Heart left ventricle (tissue), 16 donors: ENCODE results near the gene SCUBE3. TPM values are rescaled to one million over a fixed set of nuclear protein-coding genes. Genes with fewer than 3 reads are reported as not detected.

Experiments used
- ATAC-seq, 4 donors: fragments of 200-7000 bp; cut with Tn5 transposase; one replicate each; pipeline ENCODE4 v1.9.1; 2020 to 2022; ENCODE audit warnings: moderate library complexity in 4 of 4, mild to moderate bottlenecking in 3 of 4, moderate number of reproducible peaks in 1 of 4
- DNase-seq, 5 donors: peaks; one replicate each; pipeline ENCODE4 v3.0.0-alpha.2; 2020
- H3K27ac ChIP-seq, 12 donors: fragments of 200-600 bp; sonication (generic) in 4 of 12; one replicate each; pipeline versions ENCODE4 v1.5.0 to v1.8.0; 2016 to 2022; ENCODE audit warnings: mild to moderate bottlenecking in 2 of 12
- H3K27me3 ChIP-seq, 9 donors: fragments of 200-600 bp; sonication (generic) in 2 of 9; one replicate each; pipeline versions ENCODE4 v1.5.1 to v1.8.0; 2016 to 2022; ENCODE audit warnings: mild to moderate bottlenecking in 3 of 9
- H3K36me3 ChIP-seq, 9 donors: fragments of 200-600 bp; sonication (generic) in 2 of 9; one replicate each; pipeline versions ENCODE4 v1.5.0 to v1.8.0; 2018 to 2022; ENCODE audit warnings: mild to moderate bottlenecking in 2 of 9
- H3K4me1 ChIP-seq, 12 donors: fragments of 200-600 bp; sonication (generic) in 4 of 12; one replicate each; pipeline versions ENCODE4 v1.5.0 to v1.8.0; 2016 to 2022; ENCODE audit warnings: mild to moderate bottlenecking in 3 of 12
- H3K4me3 ChIP-seq, 12 donors: fragments of 200-600 bp; sonication (generic) in 4 of 12; one replicate each; pipeline versions ENCODE4 v1.5.0 to v1.8.0; 2017 to 2022; ENCODE audit warnings: mild to moderate bottlenecking in 9 of 12, moderate library complexity in 4 of 12
- H3K9me3 ChIP-seq, 12 donors: fragments of 200-600 bp; sonication (generic) in 4 of 12; one replicate each; pipeline versions ENCODE4 v1.5.0 to v1.8.0; 2016 to 2022; ENCODE audit warnings: mild to moderate bottlenecking in 1 of 12
- CTCF ChIP-seq, 12 donors: fragments of 200-600 bp; sonication (generic) in 4 of 12; IDR thresholded peaks; one replicate each; pipeline versions ENCODE4 v1.5.0 to v1.8.0; 2018 to 2022; ENCODE audit warnings: antibody characterized with exemption in 12 of 12, mild to moderate bottlenecking in 5 of 12
- POLR2A ChIP-seq, 2 donors: fragments of 450-650 bp; IDR thresholded peaks; one replicate each; pipeline ENCODE4 v1.6.1; 2017; ENCODE audit warnings: antibody characterized with exemption in 2 of 2, mild to moderate bottlenecking in 2 of 2, moderate library complexity in 2 of 2
- WGBS, 4 donors: extraction: QIAGEN DNeasy Blood & Tissue Kit in 2 of 4; methylation state at CpG; one replicate each; pipeline versions ENCODE4 v1.1.5 to v1.1.7; 2013 to 2018; 5-methylcytosine and 5-hydroxymethylcytosine counted together
- intact Hi-C, 10 donors: fragments of 100-400 bp; cut with DNase I; formaldehyde crosslinking; loops; one replicate each; pipeline versions ENCODE4 v1.11.1 to v1.14.2; 2022
- polyA plus RNA-seq, 2 donors: library from polyadenylated mRNA; stranded (reverse); fragments of 200-250 nt; gene quantifications; one replicate each; pipeline ENCODE4 v1.2.3, GENCODE V29; 2013
- total RNA-seq, 9 donors: library from RNA; depleted of rRNA in 2 of 9; stranded (reverse); fragments of >200 nt in 2 of 9; fragmentation: NEBNext Ultra II Directional in 3 of 9; extraction: Animal tissue kit (Norgen Biotek cat#: 25700) in 3 of 9; gene quantifications; one replicate each; pipeline versions ENCODE4 v1.1.0 to v1.2.4, GENCODE V29; 2016 to 2023
- donor health status: ischemic (EF 13 %, LVEDD 7.1; RV severe dilation, severe dysfunction).
- donor health status: healthy with polysubstance abuse.
- donor health status: DM: no; HTN: yes; CAD: no.
- donor health status: DM: no; HTN: no; CAD: no.
- donor health status: ischemic (EF 25% LVEDD 6.9; RV normal size, moderate dysfunction).
- donor health status: ischemic (EF 25% LVEDD 5.7; RV mildly dilated, moderate dysfunction).
- donor health status: healthy.
- donor health status: DM: yes; HTN: yes; CAD: no.
- donor health status: ischemic (EF 35%, LVEDD 5.7; RV mildly dilated, moderate dysfunction).
- donor health status: nonischemic (EF 11% LVEDD 7.7; RV severe dilation, severe dysfunction).
- donor health status: DM: yes; HTN: yes; CAD: no.
- donor health status: PGD.
- donor health status: ischemic (EF 29% LVEDD 5.4; RV normal size, mild dysfunction).
- donor health status: nonischemic (EF 23%, LVEDD 6.1; RV moderate dilation, normal function).

Gene SCUBE3
- total and polyA plus RNA-seq, 11 donors: 0.61 to 18.7 (median 4.3) TPM

DNA sequence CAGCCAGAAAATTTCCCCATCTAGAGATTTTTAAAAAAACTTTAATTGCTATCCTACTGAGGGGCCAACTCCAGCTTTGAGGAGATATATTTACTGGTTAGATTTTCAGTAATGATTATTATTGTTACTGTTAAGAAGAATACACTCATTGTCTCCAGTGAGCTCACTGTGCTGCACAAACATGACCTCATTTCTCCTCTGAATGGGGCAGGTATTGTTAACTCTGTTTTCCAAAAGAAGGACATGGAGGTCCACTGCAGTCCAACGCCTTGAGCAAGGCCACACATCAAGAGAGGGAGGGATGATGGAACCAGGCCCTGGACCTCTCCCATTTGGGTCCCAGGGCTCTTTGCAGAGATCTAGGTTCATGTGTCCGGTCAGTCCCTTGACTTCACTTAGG lies 13.9 kb upstream of the SCUBE3 start:
- Histone ChIP-seq H3K36me3 (no peaks in the 10 kb centered on the region), H3K4me3 (no peak overlapping the region), H3K27ac (no peak overlapping the region), H3K4me1 (peaks cover 0 to 25% (median 4%) of the 10 kb centered on the region in 12 donors), H3K9me3 (peaks cover 0 to 10% (median 0%) of the 10 kb centered on the region in 12 donors), H3K27me3 (no peaks in the 10 kb centered on the region)
- intact Hi-C loops: loop anchor here in 6 of 10 donors (5.0 to 10.0 kb wide), 4 partner anchors 38 to 215 kb away; partner anchors contain the start of gene TCP11 (in 1 of the 6)
- ATAC-seq (no peak), DNase-seq (no peak)
- no peak for TF ChIP-seq CTCF (IDR thresholded peaks at IDR 0.05)
- TF ChIP-seq POLR2A (IDR thresholded peaks at IDR 0.05): no peak
- 60 to 91% (median 84%) methylated on average over 2 of the region's 2 CpGs for WGBS, 4 donors

GRCh38 chr6:35202066-35202546 lies 11.7 kb upstream of the SCUBE3 start:
- Histone ChIP-seq H3K27me3 (no peaks in the 10 kb centered on the region), H3K27ac (peak overlapping the region in 4 of 12 donors; percentile 10 to 46 (median 26)), H3K36me3 (no peaks in the 10 kb centered on the region), H3K4me3 (no peak overlapping the region), H3K4me1 (peaks cover 0 to 24% (median 2%) of the 10 kb centered on the region in 12 donors), H3K9me3 (peaks cover 0 to 9% (median 0%) of the 10 kb centered on the region in 12 donors)
- DNase-seq (peak in 3 of 5 donors; percentile 20 to 63 (median 31)), ATAC-seq (peak; percentile 71 to 83 (median 77))
- TF ChIP-seq CTCF (IDR thresholded peaks at IDR 0.05): no peak
- no peak for TF ChIP-seq POLR2A (IDR thresholded peaks at IDR 0.05)
- intact Hi-C loops: loop anchor here in 6 of 10 donors (5.0 to 10.0 kb wide), 4 partner anchors 40 to 217 kb away; partner anchors contain the start of gene TCP11 (in 1 of the 6)
- 34 to 58% (median 49%) methylated on average over 6 of the region's 6 CpGs for WGBS, 4 donors

- no peak for DNase-seq
- H3K27me3 ChIP-seq: no peaks in the 10 kb centered on the region
- H3K27ac ChIP-seq: peak overlapping the region in 1 of 12 donors; percentile 13
- H3K4me3 ChIP-seq: no peak overlapping the region
- no peaks in the 10 kb centered on the region for H3K36me3 ChIP-seq
- no peaks in the 10 kb centered on the region for H3K9me3 ChIP-seq
- H3K4me1 ChIP-seq: peaks cover 0 to 24% (median 2%) of the 10 kb centered on the region in 12 donors
- intact Hi-C loops: loop anchor here in 6 of 10 donors (5.0 to 10.0 kb wide), 4 partner anchors 41 to 218 kb away; partner anchors contain the start of gene TCP11 (in 1 of the 6)
- TF ChIP-seq POLR2A (IDR thresholded peaks at IDR 0.05) (no peak), CTCF (IDR thresholded peaks at IDR 0.05) (no peak)
- no peak for ATAC-seq
- 76 to 83% (median 82%) methylated on average over 7 of the region's 7 CpGs for WGBS, 4 donors
Measured at GRCh38 chr6:35203152-35203670, 10.5 kb upstream of the SCUBE3 start.

DNA sequence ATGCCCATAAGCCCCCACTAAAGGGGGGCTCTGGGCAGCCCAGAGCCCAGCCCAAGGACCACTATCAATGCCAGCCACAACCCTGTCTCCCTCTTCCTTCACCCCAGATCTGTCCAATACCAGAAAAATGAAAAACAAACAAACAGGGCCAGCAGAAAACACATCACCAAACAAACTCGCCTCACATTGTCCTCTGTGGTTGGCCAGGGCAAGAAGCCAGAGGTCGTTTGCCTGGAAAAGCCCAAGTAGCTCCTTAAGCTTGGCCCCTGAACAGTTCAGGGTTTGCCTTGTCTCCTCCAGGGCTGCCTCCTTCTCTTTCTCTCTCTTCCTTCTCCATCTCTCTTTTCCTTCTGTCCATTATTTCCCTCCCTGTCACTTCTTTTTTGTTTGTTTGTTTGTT lies 10.1 kb upstream of the SCUBE3 start:
- Histone ChIP-seq H3K4me3 (no peak overlapping the region), H3K36me3 (no peaks in the 10 kb centered on the region), H3K9me3 (no peaks in the 10 kb centered on the region), H3K27ac (peak overlapping the region in 1 of 12 donors; percentile 13), H3K4me1 (peaks cover 0 to 24% (median 2%) of the 10 kb centered on the region in 12 donors), H3K27me3 (no peaks in the 10 kb centered on the region)
- no peak for TF ChIP-seq CTCF (IDR thresholded peaks at IDR 0.05)
- no peak for TF ChIP-seq POLR2A (IDR thresholded peaks at IDR 0.05)
- peak in 1 of 4 donors; percentile 36 for ATAC-seq
- 19 to 33% (median 26%) methylated on average over 2 of the region's 2 CpGs for WGBS, 4 donors
- intact Hi-C loops: loop anchor here in 8 of 10 donors (2.0 to 10.0 kb wide), 7 partner anchors 41 to 219 kb away; partner anchors contain the start of gene TCP11 (in 1 of the 8)
- DNase-seq: peak in 1 of 5 donors; percentile 43
